K562 (cell line): ENCODE data around the gene GPR37L1. TPM values are rescaled to one million over a fixed set of nuclear protein-coding genes. Genes with fewer than 3 reads are reported as not detected.

ENCODE experiments used
- CBFA2T3 ChIP-seq: fragments of 450-650 bp; IDR thresholded peaks from 2 replicates; pipeline ENCODE4 v1.6.1; 2017
- ELF2 ChIP-seq: fragments of 250-450 bp; sonication (Bioruptor Pico); IDR thresholded peaks from 2 replicates; pipeline ENCODE4 v1.5.0; 2021; ENCODE audit warnings: mild to moderate bottlenecking
- ETV6 ChIP-seq, 3 experiments: fragments of 150-350 bp in 1 of 3; sonication (generic) in 1 of 3; formaldehyde crosslinking in 1 of 3; IDR thresholded peaks; 2 replicates each; pipeline versions ENCODE4 v1.6.1 to v1.8.0; 2014 to 2022; ENCODE audit warnings: borderline replicate concordance in 2 of 3, low read depth in 2 of 3, antibody characterized with exemption in 1 of 3, low read length in 1 of 3, mild to moderate bottlenecking in 1 of 3, missing genetic modification reagents in 1 of 3
- GATAD2B ChIP-seq: fragments of 450-650 bp; IDR thresholded peaks from 2 replicates; pipeline ENCODE4 v1.6.1; 2017; ENCODE audit warnings: mild to moderate bottlenecking, borderline replicate concordance
- MCM5 ChIP-seq: fragments of 450-650 bp; IDR thresholded peaks from 2 replicates; pipeline ENCODE4 v1.6.1; 2016; ENCODE audit warnings: low read depth
- MTA1 ChIP-seq: fragments of 450-650 bp; IDR thresholded peaks from 2 replicates; pipeline ENCODE4 v1.6.1; 2017; ENCODE audit warnings: borderline replicate concordance
- POLR2AphosphoS2 ChIP-seq: IDR thresholded peaks from 2 replicates; pipeline ENCODE4 v1.6.1; 2012; ENCODE audit warnings: low read length, improper control_type of control experiment
- POLR3G ChIP-seq: IDR thresholded peaks from 2 replicates; pipeline ENCODE4 v1.6.1; 2011; ENCODE audit not compliant: insufficient read length, insufficient replicate concordance; ENCODE audit errors: extremely low read depth
- SP1 ChIP-seq: sonication (generic); formaldehyde crosslinking; IDR thresholded peaks from 2 replicates; pipeline ENCODE4 v1.8.1; 2022; ENCODE audit warnings: mild to moderate bottlenecking, missing genetic modification reagents
- SPI1 ChIP-seq: IDR thresholded peaks from 2 replicates; pipeline ENCODE4 v1.6.1; 2011; ENCODE audit warnings: low read depth, low read length, control low read depth, borderline replicate concordance
- SRSF1 ChIP-seq: fragments of 200-400 bp; formaldehyde crosslinking; IDR thresholded peaks from 2 replicates; pipeline ENCODE4 v1.6.1; 2017; ENCODE audit warnings: mild to moderate bottlenecking, low read depth, low read length, moderate library complexity
- TRIM25 ChIP-seq: fragments of 450-650 bp; IDR thresholded peaks from 2 replicates; pipeline ENCODE4 v1.7.0; 2016; ENCODE audit warnings: borderline replicate concordance
- polyA plus RNA-seq, 8 experiments: library from polyadenylated mRNA; depleted of rRNA in 4 of 8; stranded (reverse) in 5 of 8; unstranded in 3 of 8; fragments of >200 nt; fragmentation: Nextera tagmentation in 2 of 8; fragmentation: Illumina TruSeq in 1 of 8; extraction: Ambion mirVana in 2 of 8; extraction: Trizol in 1 of 8; gene quantifications; 2 replicates each; pipeline versions ENCODE4 v1.2.1 to v1.2.3, GENCODE V29; 2011 to 2014; ENCODE audit warnings: inconsistent platforms in 1 of 8, missing spikeins in 1 of 8
- total RNA-seq, 7 experiments: library from RNA; depleted of rRNA in 6 of 7; stranded (reverse); fragments of >200 nt in 6 of 7; fragmentation: Illumina TruSeq in 2 of 7; extraction: Trizol in 2 of 7; gene quantifications; 2 replicates each; pipeline versions ENCODE4 v1.2.1 to v1.2.3, GENCODE V29; 2011 to 2021; ENCODE audit warnings: low replicate concordance in 1 of 7

GPR37L1 gene
- total and polyA plus RNA-seq, 9 of the 15 experiments (the other 6 are each of a cell fraction or from before 2014, with no cell fraction given): not detected

GRCh38 chr1:202150602-202151001 is 27.9 kb downstream of the GPR37L1 start (continued):
- TF ChIP-seq TRIM25: no peak
- TF ChIP-seq SRSF1: no peak
- TF ChIP-seq ETV6 (IDR thresholded peaks at IDR 0.05; ENCODE audit: borderline replicate concordance in 1 of 2, low read depth in 2 of 2, low read length in 1 of 2): no peak
- TF ChIP-seq ETV6 (CRISPR knock-in tag; IDR thresholded peaks at IDR 0.05; ENCODE audit: borderline replicate concordance): no peak
- no peak for TF ChIP-seq POLR2AphosphoS2
- no peak for TF ChIP-seq ELF2 (CRISPR knock-in tag)
- no peak for TF ChIP-seq GATAD2B
- TF ChIP-seq MTA1: no peak
- TF ChIP-seq SPI1: 0 out of 2 replicates have a peak, but pooled peaks have one; percentile 22
- TF ChIP-seq SP1: no peak
- no peak for TF ChIP-seq POLR3G
- 0 out of 2 replicates have a peak, but pooled peaks have one; percentile 10 for TF ChIP-seq CBFA2T3
- no peak for TF ChIP-seq MCM5
